Esophagus squamous epithelium (tissue), 4 donors: ENCODE results near the gene OSBPL8.
"Not testable (repeated sequence)": the region's sequence is repeated elsewhere in the genome, so short reads cannot be mapped to it uniquely, and the experiment has no call there.

Source experiments
- CTCF ChIP-seq, 6 experiments: fragments of 450-650 bp in 4 of 6; fragments of 200-600 bp in 2 of 6; sonication (generic) in 2 of 6; IDR thresholded peaks; one replicate each; pipeline ENCODE4 v1.5.1; 2016 to 2019; ENCODE audit warnings: antibody characterized with exemption in 6 of 6, mild to moderate bottlenecking in 4 of 6, moderate library complexity in 4 of 6
- POLR2A ChIP-seq, 4 donors: fragments of 450-650 bp; IDR thresholded peaks; one replicate each; pipeline ENCODE4 v1.6.1; 2017; ENCODE audit warnings: antibody characterized with exemption in 4 of 4, mild to moderate bottlenecking in 4 of 4, moderate library complexity in 3 of 4

GRCh38 chr12:76364131-76364530, 195.4 kb downstream of the OSBPL8 start:
- not testable (repeated sequence) for TF ChIP-seq CTCF, POLR2A (IDR thresholded peaks at IDR 0.05)
